Neural crest cell (in vitro differentiated cells): ENCODE data around the gene AKAP6. TPM values are rescaled to one million over a fixed set of nuclear protein-coding genes. Genes with fewer than 3 reads are reported as not detected.

Experiments
- DNase-seq: peaks from one replicate; pipeline ENCODE4 v3.0.0; 2021; ENCODE audit warnings: low read depth, mixed read lengths, low spot score
- H3K27ac Mint-ChIP-seq: one replicate; pipeline ENCODE4 v1.8.0; 2021; ENCODE audit warnings: mild to moderate bottlenecking, mixed read lengths; ENCODE audit not compliant: unreplicated experiment
- H3K27me3 Mint-ChIP-seq: 2 replicates; pipeline ENCODE4 v1.8.0; 2021; ENCODE audit warnings: low read depth, mild to moderate bottlenecking, mixed read lengths
- H3K36me3 Mint-ChIP-seq: 2 replicates; pipeline ENCODE4 v1.8.0; 2021; ENCODE audit warnings: low read depth, mild to moderate bottlenecking, mixed read lengths
- H3K4me1 Mint-ChIP-seq: 2 replicates; pipeline ENCODE4 v1.8.0; 2021; ENCODE audit warnings: mixed read lengths
- H3K4me3 Mint-ChIP-seq: one replicate; pipeline ENCODE4 v1.8.0; 2021; ENCODE audit warnings: mild to moderate bottlenecking, mixed read lengths
- H3K9me3 Mint-ChIP-seq: 2 replicates; pipeline ENCODE4 v1.8.0; 2021; ENCODE audit warnings: mixed read lengths
- total RNA-seq: library from RNA; stranded (reverse); gene quantifications from 2 replicates; pipeline ENCODE4 v1.2.1, GENCODE V29; 2021
- TF ChIP-seq, protein P1 (sequence below): fragments of 200-600 bp; sonication (generic); conservative IDR thresholded peaks from 2 replicates; pipeline ENCODE4 v1.5.0; 2021; ENCODE audit warnings: antibody characterized with exemption, mild to moderate bottlenecking

AKAP6 gene
- total RNA-seq, 1 donor from 2014 or later, result 9.4 TPM

- no peak overlapping the region for H3K27ac Mint-ChIP-seq
- no peak for DNase-seq
- H3K36me3 Mint-ChIP-seq, result no peaks in the 10 kb centered on the region
- H3K27me3 Mint-ChIP-seq, result no peaks in the 10 kb centered on the region
- no peaks in the 10 kb centered on the region for H3K4me1 Mint-ChIP-seq
- TF ChIP-seq, protein P1, sequence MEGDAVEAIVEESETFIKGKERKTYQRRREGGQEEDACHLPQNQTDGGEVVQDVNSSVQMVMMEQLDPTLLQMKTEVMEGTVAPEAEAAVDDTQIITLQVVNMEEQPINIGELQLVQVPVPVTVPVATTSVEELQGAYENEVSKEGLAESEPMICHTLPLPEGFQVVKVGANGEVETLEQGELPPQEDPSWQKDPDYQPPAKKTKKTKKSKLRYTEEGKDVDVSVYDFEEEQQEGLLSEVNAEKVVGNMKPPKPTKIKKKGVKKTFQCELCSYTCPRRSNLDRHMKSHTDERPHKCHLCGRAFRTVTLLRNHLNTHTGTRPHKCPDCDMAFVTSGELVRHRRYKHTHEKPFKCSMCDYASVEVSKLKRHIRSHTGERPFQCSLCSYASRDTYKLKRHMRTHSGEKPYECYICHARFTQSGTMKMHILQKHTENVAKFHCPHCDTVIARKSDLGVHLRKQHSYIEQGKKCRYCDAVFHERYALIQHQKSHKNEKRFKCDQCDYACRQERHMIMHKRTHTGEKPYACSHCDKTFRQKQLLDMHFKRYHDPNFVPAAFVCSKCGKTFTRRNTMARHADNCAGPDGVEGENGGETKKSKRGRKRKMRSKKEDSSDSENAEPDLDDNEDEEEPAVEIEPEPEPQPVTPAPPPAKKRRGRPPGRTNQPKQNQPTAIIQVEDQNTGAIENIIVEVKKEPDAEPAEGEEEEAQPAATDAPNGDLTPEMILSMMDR, result no peak
- H3K4me3 Mint-ChIP-seq, result no peak overlapping the region
- H3K9me3 Mint-ChIP-seq, result no peaks in the 10 kb centered on the region
Observed at GRCh38 chr14:32311294-32312009, 17.6 kb upstream of the AKAP6 start.

DNA sequence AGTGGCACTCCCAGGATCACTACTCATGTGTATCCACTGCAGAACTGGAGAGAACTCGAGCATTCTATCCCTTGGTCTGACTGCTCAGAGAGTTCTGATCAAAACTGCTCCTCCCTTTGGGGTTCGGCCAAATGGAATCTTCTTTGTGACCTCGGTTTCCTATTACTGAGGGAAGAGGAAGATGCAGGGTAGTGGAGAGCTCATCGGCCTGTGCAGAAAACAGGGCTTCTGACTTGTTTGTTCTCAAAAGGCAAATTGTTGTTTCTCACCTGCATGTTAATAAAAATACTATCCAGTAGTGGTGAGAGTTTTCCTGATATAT, 17.1 kb upstream of the AKAP6 start:
- Mint-ChIP-seq H3K4me1 (no peaks in the 10 kb centered on the region), H3K27me3 (no peaks in the 10 kb centered on the region), H3K4me3 (no peak overlapping the region), H3K27ac (no peak overlapping the region), H3K9me3 (no peaks in the 10 kb centered on the region), H3K36me3 (no peaks in the 10 kb centered on the region)
- no peak for DNase-seq
- TF ChIP-seq, protein P1, result no peak

- TF ChIP-seq, protein P1, result no peak
- Mint-ChIP-seq H3K27ac (no peak overlapping the region), H3K27me3 (no peaks in the 10 kb centered on the region), H3K4me3 (no peak overlapping the region), H3K36me3 (no peaks in the 10 kb centered on the region), H3K4me1 (no peaks in the 10 kb centered on the region), H3K9me3 (no peaks in the 10 kb centered on the region)
- DNase-seq, result no peak
Observed at GRCh38 chr14:32313844-32314376, 15.2 kb upstream of the AKAP6 start.

- no peaks in the 10 kb centered on the region for H3K36me3 Mint-ChIP-seq
- H3K4me3 Mint-ChIP-seq, result no peak overlapping the region
- H3K9me3 Mint-ChIP-seq, result no peaks in the 10 kb centered on the region
- no peaks in the 10 kb centered on the region for H3K27me3 Mint-ChIP-seq
- DNase-seq, result no peak
- no peaks in the 10 kb centered on the region for H3K4me1 Mint-ChIP-seq
- no peak overlapping the region for H3K27ac Mint-ChIP-seq
- TF ChIP-seq, protein P1, result no peak
Observed at GRCh38 chr14:32318087-32318795, 10.9 kb upstream of the AKAP6 start.

- no peak for DNase-seq
Observed at GRCh38 chr14:32319368-32320049, 9.6 kb upstream of the AKAP6 start.

More at GRCh38 chr14:32319368-32320049, 9.6 kb upstream of the AKAP6 start:
- TF ChIP-seq, protein P1, result no peak
- no peaks in the 10 kb centered on the region for H3K9me3 Mint-ChIP-seq
- no peaks in the 10 kb centered on the region for H3K27me3 Mint-ChIP-seq
- no peaks in the 10 kb centered on the region for H3K36me3 Mint-ChIP-seq
- H3K4me3 Mint-ChIP-seq, result no peak overlapping the region
- H3K4me1 Mint-ChIP-seq, result peaks cover 2% of the 10 kb centered on the region
- H3K27ac Mint-ChIP-seq, result no peak overlapping the region
